HepG2 (cell line): ENCODE data around the gene ZNF526. TPM values are rescaled to one million over a fixed set of nuclear protein-coding genes. Genes with fewer than 3 reads are reported as not detected.

Source experiments
- BRF2 ChIP-seq: sonication (generic); formaldehyde crosslinking; IDR thresholded peaks from 2 replicates; pipeline ENCODE4 v1.8.1; 2022; ENCODE audit warnings: mild to moderate bottlenecking, missing genetic modification reagents
- CBFB ChIP-seq: sonication (generic); formaldehyde crosslinking; IDR thresholded peaks from 2 replicates; pipeline ENCODE4 v1.4.0; 2020; ENCODE audit warnings: missing genetic modification reagents
- HDAC2 ChIP-seq: sonication (generic); formaldehyde crosslinking; IDR thresholded peaks from 2 replicates; pipeline ENCODE4 v1.4.0; 2020; ENCODE audit warnings: missing genetic modification reagents
- HHEX ChIP-seq: IDR thresholded peaks from 2 replicates; pipeline ENCODE4 v1.6.1; 2016; ENCODE audit warnings: control low read depth
- HMG20B ChIP-seq: conservative IDR thresholded peaks from 2 replicates; pipeline ENCODE4 v1.6.1; 2016; ENCODE audit warnings: missing genetic modification reagents, missing compliant biosample characterization
- JARID2 ChIP-seq: sonication (generic); formaldehyde crosslinking; IDR thresholded peaks from 2 replicates; pipeline ENCODE4 v1.8.1; 2023; ENCODE audit warnings: missing genetic modification reagents, inconsistent platforms; ENCODE audit not compliant: insufficient replicate concordance
- MBD4 ChIP-seq: IDR thresholded peaks from 2 replicates; pipeline ENCODE4 v1.6.1; 2012; ENCODE audit warnings: low read length, inconsistent platforms, borderline replicate concordance
- MXI1 ChIP-seq: IDR thresholded peaks from 3 replicates; pipeline ENCODE4 v1.6.1; 2012; ENCODE audit warnings: low read depth, low read length, inconsistent platforms, borderline replicate concordance
- PRMT3 ChIP-seq: sonication (generic); formaldehyde crosslinking; IDR thresholded peaks from 2 replicates; pipeline ENCODE4 v1.8.1; 2022; ENCODE audit warnings: low read depth, mild to moderate bottlenecking, moderate library complexity, missing genetic modification reagents, borderline replicate concordance
- PTBP1 ChIP-seq: fragments of 200-400 bp; formaldehyde crosslinking; IDR thresholded peaks from 2 replicates; pipeline ENCODE4 v1.6.1; 2018; ENCODE audit warnings: low read length, low read depth; ENCODE audit not compliant: poor library complexity, severe bottlenecking
- SMARCC2 ChIP-seq: fragments of 450-650 bp; IDR thresholded peaks from 2 replicates; pipeline ENCODE4 v1.6.1; 2017; ENCODE audit warnings: antibody characterized with exemption, mild to moderate bottlenecking
- ZBTB21 ChIP-seq: sonication (generic); formaldehyde crosslinking; IDR thresholded peaks from 2 replicates; pipeline ENCODE4 v1.4.0; 2020; ENCODE audit warnings: missing genetic modification reagents
- ZNF264 ChIP-seq: sonication (generic); formaldehyde crosslinking; IDR thresholded peaks from 2 replicates; pipeline ENCODE4 v1.4.0; 2020; ENCODE audit warnings: missing genetic modification reagents
- ZNF275 ChIP-seq: sonication (generic); formaldehyde crosslinking; IDR thresholded peaks from 2 replicates; pipeline ENCODE4 v1.8.0; 2022; ENCODE audit warnings: missing genetic modification reagents, mild to moderate bottlenecking, inconsistent platforms, borderline replicate concordance
- ZNF609 ChIP-seq: sonication (generic); formaldehyde crosslinking; IDR thresholded peaks from 2 replicates; pipeline ENCODE4 v1.4.0; 2020; ENCODE audit warnings: mild to moderate bottlenecking, missing genetic modification reagents, borderline replicate concordance
- ZNF891 ChIP-seq: sonication (generic); formaldehyde crosslinking; IDR thresholded peaks from 2 replicates; pipeline ENCODE4 v1.5.0; 2020; ENCODE audit warnings: mild to moderate bottlenecking, missing genetic modification reagents
- ZSCAN25 ChIP-seq: sonication (generic); formaldehyde crosslinking; IDR thresholded peaks from 2 replicates; pipeline ENCODE4 v1.8.0; 2022; ENCODE audit warnings: mild to moderate bottlenecking, missing genetic modification reagents
- polyA plus RNA-seq, 8 experiments: library from polyadenylated mRNA; depleted of rRNA in 3 of 8; stranded (reverse) in 7 of 8; unstranded in 1 of 8; fragments of >200 nt; fragmentation: Illumina TruSeq in 4 of 8; extraction: Trizol in 4 of 8; gene quantifications; 2 replicates each; pipeline versions ENCODE4 v1.2.1 to v1.2.3, GENCODE V29; 2011 to 2016; ENCODE audit warnings: low read depth in 4 of 8, missing spikeins in 1 of 8, mixed read lengths in 1 of 8; ENCODE audit not compliant: insufficient read depth in 1 of 8
- total RNA-seq, 5 experiments: library from RNA; depleted of rRNA; stranded (reverse); fragments of >200 nt; fragmentation: Illumina TruSeq; extraction: Trizol; gene quantifications; 2 replicates each; pipeline ENCODE4 v1.2.3, GENCODE V29; 2016; ENCODE audit warnings: low read depth in 1 of 5
- TF ChIP-seq, protein P1 (sequence below): fragments of 450-650 bp; IDR thresholded peaks from 2 replicates; pipeline ENCODE4 v1.6.1; 2016
- TF ChIP-seq, protein P2 (sequence below): IDR thresholded peaks from 2 replicates; pipeline ENCODE4 v1.6.1; 2018; ENCODE audit warnings: missing genetic modification reagents, mild to moderate bottlenecking, missing compliant biosample characterization

The ZNF526 gene
- total and polyA plus RNA-seq, 2 of the 13 experiments (the other 11 are each of a cell fraction or from before 2014, with no cell fraction given): 3.3 to 8.4 TPM

DNA sequence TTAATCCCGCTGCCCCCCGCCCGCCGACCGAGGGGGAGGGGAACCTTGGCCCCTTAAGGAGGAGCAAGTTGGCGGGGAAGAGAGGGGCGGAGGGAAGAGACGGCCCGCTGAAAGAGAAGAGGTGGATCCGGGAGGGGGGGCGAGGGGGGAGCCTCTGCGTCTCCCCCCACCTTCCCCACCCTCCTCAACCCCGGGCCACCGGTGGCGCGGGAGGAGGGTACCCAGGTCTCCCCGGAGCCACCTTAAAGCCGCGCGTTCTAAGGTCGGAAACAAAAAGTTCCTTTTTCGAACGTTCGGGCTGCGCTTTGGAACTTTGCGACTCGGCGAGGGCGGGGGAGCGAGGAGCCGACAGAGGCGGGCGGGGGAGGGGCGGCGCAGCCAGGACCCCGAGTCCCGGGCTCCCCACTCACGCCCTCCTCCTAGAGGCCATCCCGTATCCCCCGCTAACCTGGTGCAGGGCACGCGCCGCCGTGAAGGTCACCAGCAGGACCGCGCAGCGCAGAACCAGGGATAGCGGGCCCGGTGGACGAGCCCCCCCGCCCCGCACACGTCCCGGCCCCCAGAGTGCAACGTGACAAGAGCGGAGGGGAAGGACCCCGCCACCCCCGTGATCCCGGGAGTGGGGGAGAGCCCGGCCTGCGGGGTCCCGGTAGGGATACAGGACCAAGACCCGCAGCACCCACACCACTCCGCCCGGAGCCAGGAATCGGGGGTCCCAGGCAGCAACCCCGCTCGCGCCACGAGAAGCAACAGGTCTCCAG lies 34.2 kb downstream of the ZNF526 start (continued):
- TF ChIP-seq CBFB (CRISPR knock-in tag) (no peak), ZBTB21 (no peak), MBD4 (no peak), PRMT3 (CRISPR knock-in tag) (no peak), MXI1 (no peak; the same call in 2 of the 3 replicates), HDAC2 (CRISPR knock-in tag) (no peak), ZNF891 (no peak), HMG20B (CRISPR knock-in tag) (no peak), BRF2 (CRISPR knock-in tag) (no peak), PTBP1 (no peak), ZNF275 (CRISPR knock-in tag) (no peak), JARID2 (no peak), ZNF264 (CRISPR knock-in tag) (no peak), ZNF609 (CRISPR knock-in tag) (peak; percentile 47), ZSCAN25 (CRISPR knock-in tag) (no peak), SMARCC2 (no peak), HHEX (CRISPR knock-in tag) (no peak)
- TF ChIP-seq, protein P1, sequence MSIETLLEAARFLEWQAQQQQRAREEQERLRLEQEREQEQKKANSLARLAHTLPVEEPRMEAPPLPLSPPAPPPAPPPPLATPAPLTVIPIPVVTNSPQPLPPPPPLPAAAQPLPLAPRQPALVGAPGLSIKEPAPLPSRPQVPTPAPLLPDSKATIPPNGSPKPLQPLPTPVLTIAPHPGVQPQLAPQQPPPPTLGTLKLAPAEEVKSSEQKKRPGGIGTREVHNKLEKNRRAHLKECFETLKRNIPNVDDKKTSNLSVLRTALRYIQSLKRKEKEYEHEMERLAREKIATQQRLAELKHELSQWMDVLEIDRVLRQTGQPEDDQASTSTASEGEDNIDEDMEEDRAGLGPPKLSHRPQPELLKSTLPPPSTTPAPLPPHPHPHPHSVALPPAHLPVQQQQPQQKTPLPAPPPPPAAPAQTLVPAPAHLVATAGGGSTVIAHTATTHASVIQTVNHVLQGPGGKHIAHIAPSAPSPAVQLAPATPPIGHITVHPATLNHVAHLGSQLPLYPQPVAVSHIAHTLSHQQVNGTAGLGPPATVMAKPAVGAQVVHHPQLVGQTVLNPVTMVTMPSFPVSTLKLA: no peak
- TF ChIP-seq, protein P2, sequence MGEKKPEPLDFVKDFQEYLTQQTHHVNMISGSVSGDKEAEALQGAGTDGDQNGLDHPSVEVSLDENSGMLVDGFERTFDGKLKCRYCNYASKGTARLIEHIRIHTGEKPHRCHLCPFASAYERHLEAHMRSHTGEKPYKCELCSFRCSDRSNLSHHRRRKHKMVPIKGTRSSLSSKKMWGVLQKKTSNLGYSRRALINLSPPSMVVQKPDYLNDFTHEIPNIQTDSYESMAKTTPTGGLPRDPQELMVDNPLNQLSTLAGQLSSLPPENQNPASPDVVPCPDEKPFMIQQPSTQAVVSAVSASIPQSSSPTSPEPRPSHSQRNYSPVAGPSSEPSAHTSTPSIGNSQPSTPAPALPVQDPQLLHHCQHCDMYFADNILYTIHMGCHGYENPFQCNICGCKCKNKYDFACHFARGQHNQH (CRISPR knock-in tag): no peak; the same call in 1 of the 2 replicates
